GM23338 (cell line): ENCODE measurements around the gene HSPA12B. TPM values are rescaled to one million over a fixed set of nuclear protein-coding genes. Genes with fewer than 3 reads are reported as not detected.

Experiments
- ATAC-seq: fragments of 200-7000 bp; cut with Tn5 transposase; 3 replicates; pipeline ENCODE4 v1.9.1; 2020
- DNase-seq: peaks from one replicate; pipeline ENCODE4 v3.0.0-alpha.2; 2015; ENCODE audit warnings: low spot score
- H2AFZ ChIP-seq: fragments of 200-600 bp; sonication (generic); 2 replicates; pipeline ENCODE4 v1.8.0; 2016; ENCODE audit warnings: antibody characterized with exemption, mild to moderate bottlenecking, moderate library complexity
- H3F3A ChIP-seq: fragments of 200-600 bp; sonication (generic); replicated peaks from 2 replicates; pipeline ENCODE4 v1.8.0; 2017; ENCODE audit warnings: antibody characterized with exemption, mixed run types, low read depth
- H3K27ac ChIP-seq: fragments of 200-600 bp; sonication (generic); 2 replicates; pipeline ENCODE4 v1.6.1; 2016; ENCODE audit warnings: low read depth
- H3K27me3 ChIP-seq: fragments of 200-600 bp; sonication (generic); 2 replicates; pipeline ENCODE4 v1.8.0; 2016; ENCODE audit warnings: mild to moderate bottlenecking, mixed run types, moderate library complexity; ENCODE audit not compliant: insufficient read depth
- H3K36me3 ChIP-seq: fragments of 200-600 bp; sonication (generic); 2 replicates; pipeline ENCODE4 v1.8.0; 2016; ENCODE audit warnings: mild to moderate bottlenecking; ENCODE audit not compliant: insufficient read depth
- H3K4me1 ChIP-seq: fragments of 200-600 bp; sonication (generic); 2 replicates; pipeline ENCODE4 v1.8.0; 2016; ENCODE audit warnings: mild to moderate bottlenecking, moderate library complexity; ENCODE audit not compliant: insufficient read depth
- H3K4me2 ChIP-seq: fragments of 200-600 bp; sonication (generic); 2 replicates; pipeline ENCODE4 v1.7.1; 2017; ENCODE audit warnings: mixed run types
- H3K4me3 ChIP-seq: fragments of 200-600 bp; sonication (generic); 2 replicates; pipeline ENCODE4 v1.6.1; 2016; ENCODE audit warnings: mixed run types
- H3K79me2 ChIP-seq: fragments of 200-600 bp; sonication (generic); replicated peaks from 2 replicates; pipeline ENCODE4 v1.8.0; 2017; ENCODE audit warnings: mild to moderate bottlenecking; ENCODE audit not compliant: insufficient read depth
- H3K9me2 ChIP-seq: fragments of 200-600 bp; sonication (generic); 2 replicates; pipeline ENCODE4 v1.8.0; 2017; ENCODE audit not compliant: insufficient read depth
- H4K20me1 ChIP-seq: fragments of 200-600 bp; sonication (generic); replicated peaks from 2 replicates; pipeline ENCODE4 v1.8.0; 2017; ENCODE audit warnings: mild to moderate bottlenecking; ENCODE audit not compliant: insufficient read depth
- H3K27ac Mint-ChIP-seq: 2 replicates; pipeline ENCODE4 v1.8.0; 2020; ENCODE audit warnings: inconsistent platforms, mild to moderate bottlenecking, moderate library complexity, mixed read lengths
- H3K27me3 Mint-ChIP-seq: 3 replicates; pipeline ENCODE4 v1.8.0; 2022; ENCODE audit warnings: low read depth, mild to moderate bottlenecking, moderate library complexity, mixed read lengths, inconsistent platforms; ENCODE audit not compliant: insufficient read depth, poor library complexity
- H3K36me3 Mint-ChIP-seq: 3 replicates; pipeline ENCODE4 v1.8.0; 2021; ENCODE audit warnings: low read depth, mild to moderate bottlenecking, inconsistent platforms, moderate library complexity, mixed read lengths
- H3K4me1 Mint-ChIP-seq: 3 replicates; pipeline ENCODE4 v1.8.0; 2020; ENCODE audit warnings: mild to moderate bottlenecking, inconsistent platforms, mixed read lengths
- H3K4me3 Mint-ChIP-seq: 3 replicates; pipeline ENCODE4 v1.8.0; 2021; ENCODE audit warnings: moderate library complexity, mild to moderate bottlenecking, inconsistent platforms, mixed read lengths
- H3K9me3 Mint-ChIP-seq: 3 replicates; pipeline ENCODE4 v1.8.0; 2020; ENCODE audit warnings: moderate library complexity, mild to moderate bottlenecking, inconsistent platforms, mixed read lengths
- CREB1 ChIP-seq: fragments of 250-450 bp; sonication (Bioruptor Pico); IDR thresholded peaks from 2 replicates; pipeline ENCODE4 v1.5.0; 2020; ENCODE audit warnings: low read depth, mild to moderate bottlenecking, moderate library complexity
- EZH2 ChIP-seq: fragments of 200-600 bp; sonication (generic); IDR thresholded peaks from one replicate; pipeline ENCODE4 v1.8.0; 2017; ENCODE audit warnings: antibody characterized with exemption, mild to moderate bottlenecking, low read depth; ENCODE audit not compliant: unreplicated experiment
- EZH2phosphoT487 ChIP-seq: fragments of 200-600 bp; sonication (generic); IDR thresholded peaks from one replicate; pipeline ENCODE4 v1.8.1; 2018; ENCODE audit warnings: antibody characterized with exemption; ENCODE audit not compliant: unreplicated experiment
- JUNB ChIP-seq: IDR thresholded peaks from one replicate; pipeline ENCODE4 v1.6.1; 2016; ENCODE audit warnings: antibody characterized with exemption; ENCODE audit not compliant: unreplicated experiment
- NANOG ChIP-seq: IDR thresholded peaks from 2 replicates; pipeline ENCODE4 v1.6.1; 2016; ENCODE audit warnings: antibody characterized with exemption, borderline replicate concordance
- POLR2AphosphoS5 ChIP-seq: IDR thresholded peaks from 2 replicates; pipeline ENCODE4 v1.6.1; 2016; ENCODE audit warnings: antibody characterized with exemption, low read depth
- ZNF114 ChIP-seq: fragments of 250-450 bp; sonication (Bioruptor Pico); IDR thresholded peaks from 2 replicates; pipeline ENCODE4 v1.5.0; 2020; ENCODE audit warnings: mild to moderate bottlenecking, moderate library complexity
- ZNF331 ChIP-seq: fragments of 250-450 bp; sonication (Bioruptor Pico); IDR thresholded peaks from 2 replicates; pipeline ENCODE4 v1.5.0; 2020; ENCODE audit warnings: low read depth, mild to moderate bottlenecking, moderate library complexity
- polyA plus RNA-seq: library from polyadenylated mRNA; unstranded; fragments of >200 nt; fragmentation: Nextera tagmentation; extraction: Ambion mirVana; gene quantifications from 2 replicates; pipeline ENCODE4 v1.2.1, GENCODE V29; 2016
- total RNA-seq: library from RNA; depleted of rRNA; stranded (reverse); fragments of >200 nt; shearing (Covaris generic); gene quantifications from 2 replicates; pipeline ENCODE4 v1.2.3, GENCODE V29; 2014
- TF ChIP-seq, protein P1 (sequence below), 2 experiments: fragments of 200-600 bp in 1 of 2; sonication (generic) in 1 of 2; conservative IDR thresholded peaks; 2 replicates each; pipeline versions ENCODE4 v1.5.1 to v1.6.1; 2016 to 2017; ENCODE audit warnings: antibody characterized with exemption in 2 of 2, low read depth in 2 of 2, mild to moderate bottlenecking in 2 of 2, moderate library complexity in 1 of 2
- TF ChIP-seq, protein P2 (sequence below): IDR thresholded peaks from one replicate; pipeline ENCODE4 v1.6.1; 2018; ENCODE audit warnings: antibody characterized with exemption; ENCODE audit not compliant: unreplicated experiment

The HSPA12B gene
- total and polyA plus RNA-seq, 2 experiments from 2014 or later, result 2.8 to 6.5 TPM

DNA sequence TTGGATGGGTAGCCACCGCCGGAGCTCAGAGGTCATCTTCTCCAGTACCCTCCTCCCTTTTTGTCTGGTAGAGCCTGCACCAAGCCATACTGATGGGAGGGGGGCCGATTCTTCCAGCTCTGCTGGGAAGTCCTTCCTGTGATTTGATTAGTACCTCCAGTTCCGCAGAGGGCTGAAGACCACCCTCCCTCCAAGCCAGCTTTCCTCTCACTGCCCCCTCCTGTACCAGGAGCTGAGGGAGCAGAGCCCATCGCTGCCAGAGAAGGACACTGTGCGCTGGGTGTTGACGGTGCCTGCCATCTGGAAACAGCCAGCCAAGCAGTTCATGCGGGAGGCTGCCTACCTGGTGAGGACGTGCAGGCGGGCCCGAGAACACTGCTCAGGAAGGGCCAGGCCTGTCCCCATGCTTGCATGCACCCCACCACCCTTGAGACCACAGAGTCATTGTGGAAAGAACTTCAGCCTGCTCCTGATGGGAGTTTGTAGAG lies 13.2 kb downstream of the HSPA12B start:
- H3K4me3 Mint-ChIP-seq, result peak overlapping the region; percentile 86
- H3K27me3 ChIP-seq, result peaks cover 19% of the 10 kb centered on the region
- peaks cover 1% of the 10 kb centered on the region; the same call in 1 of the 3 replicates for H3K9me3 Mint-ChIP-seq
- no peaks in the 10 kb centered on the region for H3K36me3 ChIP-seq
- H2AFZ ChIP-seq, result peak overlapping the region; percentile 90
- no peak for DNase-seq
- no peaks in the 10 kb centered on the region for H3K9me2 ChIP-seq
- peak; percentile 1; the same call in 2 of the 3 replicates for ATAC-seq
- peak overlapping the region; percentile 75 for H3K4me3 ChIP-seq
- H3K27me3 Mint-ChIP-seq, result peaks cover 27% of the 10 kb centered on the region
- H4K20me1 ChIP-seq, result no peaks in the 10 kb centered on the region; the same call in 1 of the 2 replicates
- TF ChIP-seq, protein P1, sequence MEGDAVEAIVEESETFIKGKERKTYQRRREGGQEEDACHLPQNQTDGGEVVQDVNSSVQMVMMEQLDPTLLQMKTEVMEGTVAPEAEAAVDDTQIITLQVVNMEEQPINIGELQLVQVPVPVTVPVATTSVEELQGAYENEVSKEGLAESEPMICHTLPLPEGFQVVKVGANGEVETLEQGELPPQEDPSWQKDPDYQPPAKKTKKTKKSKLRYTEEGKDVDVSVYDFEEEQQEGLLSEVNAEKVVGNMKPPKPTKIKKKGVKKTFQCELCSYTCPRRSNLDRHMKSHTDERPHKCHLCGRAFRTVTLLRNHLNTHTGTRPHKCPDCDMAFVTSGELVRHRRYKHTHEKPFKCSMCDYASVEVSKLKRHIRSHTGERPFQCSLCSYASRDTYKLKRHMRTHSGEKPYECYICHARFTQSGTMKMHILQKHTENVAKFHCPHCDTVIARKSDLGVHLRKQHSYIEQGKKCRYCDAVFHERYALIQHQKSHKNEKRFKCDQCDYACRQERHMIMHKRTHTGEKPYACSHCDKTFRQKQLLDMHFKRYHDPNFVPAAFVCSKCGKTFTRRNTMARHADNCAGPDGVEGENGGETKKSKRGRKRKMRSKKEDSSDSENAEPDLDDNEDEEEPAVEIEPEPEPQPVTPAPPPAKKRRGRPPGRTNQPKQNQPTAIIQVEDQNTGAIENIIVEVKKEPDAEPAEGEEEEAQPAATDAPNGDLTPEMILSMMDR (conservative IDR thresholded peaks at IDR 0.05; ENCODE audit: low read depth in 2 of 2), result no peak
- no peak for TF ChIP-seq NANOG
- TF ChIP-seq, protein P2, sequence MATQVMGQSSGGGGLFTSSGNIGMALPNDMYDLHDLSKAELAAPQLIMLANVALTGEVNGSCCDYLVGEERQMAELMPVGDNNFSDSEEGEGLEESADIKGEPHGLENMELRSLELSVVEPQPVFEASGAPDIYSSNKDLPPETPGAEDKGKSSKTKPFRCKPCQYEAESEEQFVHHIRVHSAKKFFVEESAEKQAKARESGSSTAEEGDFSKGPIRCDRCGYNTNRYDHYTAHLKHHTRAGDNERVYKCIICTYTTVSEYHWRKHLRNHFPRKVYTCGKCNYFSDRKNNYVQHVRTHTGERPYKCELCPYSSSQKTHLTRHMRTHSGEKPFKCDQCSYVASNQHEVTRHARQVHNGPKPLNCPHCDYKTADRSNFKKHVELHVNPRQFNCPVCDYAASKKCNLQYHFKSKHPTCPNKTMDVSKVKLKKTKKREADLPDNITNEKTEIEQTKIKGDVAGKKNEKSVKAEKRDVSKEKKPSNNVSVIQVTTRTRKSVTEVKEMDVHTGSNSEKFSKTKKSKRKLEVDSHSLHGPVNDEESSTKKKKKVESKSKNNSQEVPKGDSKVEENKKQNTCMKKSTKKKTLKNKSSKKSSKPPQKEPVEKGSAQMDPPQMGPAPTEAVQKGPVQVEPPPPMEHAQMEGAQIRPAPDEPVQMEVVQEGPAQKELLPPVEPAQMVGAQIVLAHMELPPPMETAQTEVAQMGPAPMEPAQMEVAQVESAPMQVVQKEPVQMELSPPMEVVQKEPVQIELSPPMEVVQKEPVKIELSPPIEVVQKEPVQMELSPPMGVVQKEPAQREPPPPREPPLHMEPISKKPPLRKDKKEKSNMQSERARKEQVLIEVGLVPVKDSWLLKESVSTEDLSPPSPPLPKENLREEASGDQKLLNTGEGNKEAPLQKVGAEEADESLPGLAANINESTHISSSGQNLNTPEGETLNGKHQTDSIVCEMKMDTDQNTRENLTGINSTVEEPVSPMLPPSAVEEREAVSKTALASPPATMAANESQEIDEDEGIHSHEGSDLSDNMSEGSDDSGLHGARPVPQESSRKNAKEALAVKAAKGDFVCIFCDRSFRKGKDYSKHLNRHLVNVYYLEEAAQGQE, result no peak
- TF ChIP-seq POLR2AphosphoS5, result no peak
- 0 out of 2 replicates have a peak, but pooled peaks cover 1% of the 10 kb centered on the region for H3F3A ChIP-seq
- H3K36me3 Mint-ChIP-seq, result no peaks in the 10 kb centered on the region; the same call in 2 of the 3 replicates
- H3K27ac ChIP-seq, result no peak overlapping the region
- peaks cover 9% of the 10 kb centered on the region; the same call in 1 of the 2 replicates for H3K4me1 ChIP-seq
- H3K4me2 ChIP-seq, result peak overlapping the region; percentile 91
- no peak overlapping the region for H3K27ac Mint-ChIP-seq
- peaks cover 15% of the 10 kb centered on the region for H3K4me1 Mint-ChIP-seq
- no peaks in the 10 kb centered on the region for H3K79me2 ChIP-seq

DNA sequence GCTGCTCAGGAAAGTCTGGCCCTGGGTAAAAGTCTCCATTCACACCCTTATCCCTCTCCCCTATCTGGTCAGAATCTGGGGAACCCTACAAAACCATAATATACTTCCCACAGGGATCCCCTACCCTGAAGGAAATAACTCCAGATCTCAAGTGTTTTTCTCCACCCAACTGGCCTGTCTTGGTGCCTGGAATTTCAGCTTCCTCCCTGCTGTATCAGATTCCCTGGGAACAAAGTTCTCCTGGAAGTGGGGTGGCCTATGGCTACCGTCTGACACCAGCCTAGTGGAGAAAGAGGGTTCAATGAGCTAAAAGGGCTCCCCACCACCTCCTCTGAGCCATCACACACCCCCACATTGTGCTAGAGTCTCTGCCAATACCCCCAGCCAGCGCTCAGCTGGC lies 15.0 kb downstream of the HSPA12B start:
- H3K27me3 ChIP-seq, result peaks cover 28% of the 10 kb centered on the region
- no peak overlapping the region for H3K4me3 ChIP-seq
- H3K4me1 ChIP-seq, result peaks cover 12% of the 10 kb centered on the region; the same call in 1 of the 2 replicates
- peaks cover 31% of the 10 kb centered on the region for H3K27me3 Mint-ChIP-seq
- H3K36me3 Mint-ChIP-seq, result no peaks in the 10 kb centered on the region; the same call in 2 of the 3 replicates
- no peak overlapping the region for H3K4me3 Mint-ChIP-seq
- H2AFZ ChIP-seq, result no peak overlapping the region
- DNase-seq, result no peak
- no peaks in the 10 kb centered on the region for H3K36me3 ChIP-seq
- TF ChIP-seq ZNF331, result no peak
- no peak for TF ChIP-seq ZNF114 (CRISPR knock-in tag)
- no peak for TF ChIP-seq EZH2
- TF ChIP-seq EZH2phosphoT487, result no peak
- no peak for TF ChIP-seq JUNB
- TF ChIP-seq, protein P2, result no peak
- TF ChIP-seq, protein P1 (conservative IDR thresholded peaks at IDR 0.05; ENCODE audit: low read depth in 2 of 2), result no peak
- TF ChIP-seq CREB1 (CRISPR knock-in tag), result no peak
- peaks cover 9% of the 10 kb centered on the region for H3F3A ChIP-seq
- H3K9me3 Mint-ChIP-seq, result peaks cover 4% of the 10 kb centered on the region; the same call in 1 of the 3 replicates
- no peak for ATAC-seq
- no peak overlapping the region for H3K4me2 ChIP-seq
- peaks cover 6% of the 10 kb centered on the region; the same call in 1 of the 2 replicates for H4K20me1 ChIP-seq
- no peaks in the 10 kb centered on the region for H3K9me2 ChIP-seq
- H3K4me1 Mint-ChIP-seq, result peaks cover 24% of the 10 kb centered on the region
- no peaks in the 10 kb centered on the region for H3K79me2 ChIP-seq
- H3K27ac ChIP-seq, result no peak overlapping the region
- H3K27ac Mint-ChIP-seq, result no peak overlapping the region
